Activated naive CD8-positive, alpha-beta T cell treated with anti-CD3 and anti-CD28 coated beads, Interleukin-2, amount 50 U/mL, for 24 hours (primary cell): ENCODE measurements around the gene PAX1.

Experiments
- ATAC-seq: fragments of 150-1000 bp; cut with Tn5 transposase; one replicate; pipeline ENCODE4 v1.10.0; 2021
- DNase-seq: peaks from one replicate; pipeline ENCODE4 v3.0.0; 2021
- H3K27ac Mint-ChIP-seq: one replicate; pipeline ENCODE4 v1.8.0; 2021; ENCODE audit warnings: mild to moderate bottlenecking, mixed read lengths
- H3K27me3 Mint-ChIP-seq: one replicate; pipeline ENCODE4 v1.8.0; 2021; ENCODE audit warnings: mixed read lengths
- H3K36me3 Mint-ChIP-seq: one replicate; pipeline ENCODE4 v1.8.0; 2021; ENCODE audit warnings: low read depth, mixed read lengths
- H3K4me1 Mint-ChIP-seq: one replicate; pipeline ENCODE4 v1.8.0; 2021; ENCODE audit warnings: mixed read lengths
- H3K4me3 Mint-ChIP-seq: one replicate; pipeline ENCODE4 v1.8.0; 2021; ENCODE audit warnings: mild to moderate bottlenecking, moderate library complexity, mixed read lengths
- H3K9me3 Mint-ChIP-seq: one replicate; pipeline ENCODE4 v1.8.0; 2021; ENCODE audit warnings: mixed read lengths

PAX1 gene

GRCh38 chr20:21705575-21706260 lies at the start of gene PAX1:
Gene PAX1, plus strand, starts transcription at chr20:21705664. Its CDS starts 49 bp downstream, at chr20:21705713.
- peak; percentile 20 for ATAC-seq
- Mint-ChIP-seq H3K27ac (no peak within 1 kb of the TSS), H3K36me3 (no peaks in the 10 kb centered on the region), H3K4me3 (no peak within 1 kb of the TSS), H3K9me3 (no peaks in the 10 kb centered on the region), H3K4me1 (no peaks in the 10 kb centered on the region), H3K27me3 (peaks cover 81% of the 10 kb centered on the region)
- no peak for DNase-seq

DNA sequence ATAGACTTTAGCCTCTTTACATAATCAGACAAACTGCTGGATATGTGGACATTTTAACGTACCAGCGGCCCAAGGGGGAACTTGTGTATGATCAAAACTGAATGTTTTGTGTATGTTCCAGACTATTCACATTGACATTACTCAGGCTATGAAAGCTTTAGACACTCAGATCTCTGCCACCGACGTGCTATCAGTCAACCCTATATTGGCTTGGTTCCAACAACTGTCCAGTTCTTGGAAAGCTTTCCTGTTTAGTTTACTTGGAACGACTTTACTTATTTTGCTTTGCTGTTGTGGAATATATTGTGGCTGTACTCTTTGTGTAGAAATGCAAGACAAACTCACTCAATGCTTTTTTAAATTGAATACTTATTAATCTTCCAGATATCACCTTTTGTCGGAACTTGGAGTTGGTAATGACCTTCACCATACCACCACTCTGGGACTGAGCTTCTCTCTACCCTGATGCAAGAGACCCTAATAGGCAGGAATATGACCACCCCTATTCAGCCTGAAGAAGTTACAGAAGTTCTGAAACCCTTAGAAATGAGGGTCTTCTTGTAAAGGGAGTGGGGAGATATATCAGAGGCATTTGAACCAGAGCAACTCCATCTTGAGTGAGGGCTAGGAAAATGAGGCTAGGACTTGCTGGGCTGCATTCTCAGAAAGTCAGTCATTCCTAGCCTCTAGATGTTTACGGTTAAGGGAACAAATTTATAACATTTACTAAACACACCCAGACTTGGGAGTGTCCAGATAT lies 49.0 kb upstream of the PAX1 start:
- Mint-ChIP-seq H3K36me3 (no peaks in the 10 kb centered on the region), H3K27me3 (peaks cover 5% of the 10 kb centered on the region), H3K4me3 (no peak overlapping the region), H3K27ac (no peak overlapping the region), H3K4me1 (no peaks in the 10 kb centered on the region), H3K9me3 (no peaks in the 10 kb centered on the region)
- DNase-seq: no peak
- no peak for ATAC-seq

DNA sequence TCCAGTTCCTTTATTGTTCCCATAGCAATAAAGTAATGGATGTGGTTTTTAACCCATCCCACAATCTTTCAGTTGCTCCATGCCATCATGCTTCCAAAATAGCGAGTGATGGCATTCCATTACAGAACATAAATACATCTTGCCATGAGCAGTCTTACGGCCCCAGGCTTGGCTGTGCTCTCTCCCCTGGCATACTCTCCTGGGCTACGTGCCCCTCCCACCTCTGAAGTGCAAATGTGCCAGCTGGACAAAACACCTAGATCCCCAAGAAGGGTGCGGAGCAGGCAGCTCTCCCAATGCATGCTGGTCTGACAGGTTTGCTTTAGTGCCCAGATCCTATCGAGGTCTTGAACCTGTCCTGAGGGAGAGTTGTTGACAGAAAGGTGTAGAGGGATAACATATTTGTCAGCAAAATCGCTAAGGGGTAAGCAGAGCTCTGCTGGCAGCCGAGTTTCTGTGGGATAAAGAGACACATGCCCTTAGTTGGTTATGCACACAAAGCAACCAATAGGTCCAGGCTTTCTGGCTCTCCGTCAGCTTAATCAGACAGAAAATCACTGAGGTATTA lies 43.9 kb upstream of the PAX1 start:
- H3K27me3 Mint-ChIP-seq: peaks cover 5% of the 10 kb centered on the region
- H3K4me1 Mint-ChIP-seq: no peaks in the 10 kb centered on the region
- no peak for ATAC-seq
- H3K27ac Mint-ChIP-seq: no peak overlapping the region
- no peaks in the 10 kb centered on the region for H3K36me3 Mint-ChIP-seq
- no peak overlapping the region for H3K4me3 Mint-ChIP-seq
- DNase-seq: no peak
- H3K9me3 Mint-ChIP-seq: no peaks in the 10 kb centered on the region

- DNase-seq (no peak), ATAC-seq (no peak)
- Mint-ChIP-seq H3K27ac (no peak overlapping the region), H3K27me3 (peaks cover 5% of the 10 kb centered on the region), H3K36me3 (no peaks in the 10 kb centered on the region), H3K9me3 (no peaks in the 10 kb centered on the region), H3K4me1 (no peaks in the 10 kb centered on the region), H3K4me3 (no peak overlapping the region)
Measured at GRCh38 chr20:21663465-21663864, 42.0 kb upstream of the PAX1 start.

- H3K27me3 Mint-ChIP-seq: no peaks in the 10 kb centered on the region
Measured at GRCh38 chr20:21665687-21666446, 39.6 kb upstream of the PAX1 start.

DNA sequence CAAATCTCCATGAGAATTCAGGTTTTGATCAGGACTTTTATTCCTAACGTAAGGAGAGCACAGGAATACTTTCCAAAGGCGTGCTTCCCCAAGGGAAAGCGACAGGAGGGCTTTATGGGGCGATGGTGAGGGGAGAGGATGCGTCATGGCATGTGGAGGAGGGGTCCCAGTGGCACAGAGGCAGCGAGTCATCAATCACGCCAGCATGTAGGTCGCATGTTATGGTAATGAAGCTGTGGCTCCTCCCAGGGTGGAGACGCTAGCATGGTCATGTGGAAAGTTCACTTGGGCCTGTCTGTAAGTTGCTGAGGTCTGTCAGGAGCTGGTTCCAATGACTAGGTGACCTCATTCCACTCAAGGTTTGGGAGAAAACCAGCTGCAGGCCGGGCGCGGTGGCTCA lies 35.3 kb upstream of the PAX1 start:
- DNase-seq (no peak), ATAC-seq (no peak)
- no peak overlapping the region for H3K4me3 Mint-ChIP-seq
- H3K27ac Mint-ChIP-seq: no peak overlapping the region
- peaks cover 5% of the 10 kb centered on the region for H3K9me3 Mint-ChIP-seq
- H3K27me3 Mint-ChIP-seq: no peaks in the 10 kb centered on the region
- no peaks in the 10 kb centered on the region for H3K4me1 Mint-ChIP-seq
- H3K36me3 Mint-ChIP-seq: no peaks in the 10 kb centered on the region

More at GRCh38 chr20:21665687-21666446, 39.6 kb upstream of the PAX1 start:
- Mint-ChIP-seq H3K9me3 (peaks cover 1% of the 10 kb centered on the region), H3K4me1 (no peaks in the 10 kb centered on the region), H3K36me3 (no peaks in the 10 kb centered on the region), H3K27ac (no peak overlapping the region), H3K4me3 (no peak overlapping the region)
- ATAC-seq: no peak
- DNase-seq: no peak

- Mint-ChIP-seq H3K27me3 (no peaks in the 10 kb centered on the region), H3K4me1 (no peaks in the 10 kb centered on the region), H3K27ac (no peak overlapping the region), H3K36me3 (no peaks in the 10 kb centered on the region), H3K9me3 (peaks cover 5% of the 10 kb centered on the region), H3K4me3 (no peak overlapping the region)
- no peak for DNase-seq
- no peak for ATAC-seq
Measured at GRCh38 chr20:21670981-21671380, 34.5 kb upstream of the PAX1 start.

- Mint-ChIP-seq H3K9me3 (no peaks in the 10 kb centered on the region), H3K4me3 (no peak overlapping the region), H3K27me3 (no peaks in the 10 kb centered on the region), H3K27ac (no peak overlapping the region), H3K36me3 (no peaks in the 10 kb centered on the region), H3K4me1 (no peaks in the 10 kb centered on the region)
- ATAC-seq: no peak
- no peak for DNase-seq
Measured at GRCh38 chr20:21677261-21677660, 28.2 kb upstream of the PAX1 start.

- no peak overlapping the region for H3K27ac Mint-ChIP-seq
- DNase-seq (no peak), ATAC-seq (no peak)
- H3K36me3 Mint-ChIP-seq: no peaks in the 10 kb centered on the region
- H3K27me3 Mint-ChIP-seq: no peaks in the 10 kb centered on the region
- no peak overlapping the region for H3K4me3 Mint-ChIP-seq
- H3K9me3 Mint-ChIP-seq: no peaks in the 10 kb centered on the region
- H3K4me1 Mint-ChIP-seq: no peaks in the 10 kb centered on the region
Measured at GRCh38 chr20:21677781-21678180, 27.7 kb upstream of the PAX1 start.

DNA sequence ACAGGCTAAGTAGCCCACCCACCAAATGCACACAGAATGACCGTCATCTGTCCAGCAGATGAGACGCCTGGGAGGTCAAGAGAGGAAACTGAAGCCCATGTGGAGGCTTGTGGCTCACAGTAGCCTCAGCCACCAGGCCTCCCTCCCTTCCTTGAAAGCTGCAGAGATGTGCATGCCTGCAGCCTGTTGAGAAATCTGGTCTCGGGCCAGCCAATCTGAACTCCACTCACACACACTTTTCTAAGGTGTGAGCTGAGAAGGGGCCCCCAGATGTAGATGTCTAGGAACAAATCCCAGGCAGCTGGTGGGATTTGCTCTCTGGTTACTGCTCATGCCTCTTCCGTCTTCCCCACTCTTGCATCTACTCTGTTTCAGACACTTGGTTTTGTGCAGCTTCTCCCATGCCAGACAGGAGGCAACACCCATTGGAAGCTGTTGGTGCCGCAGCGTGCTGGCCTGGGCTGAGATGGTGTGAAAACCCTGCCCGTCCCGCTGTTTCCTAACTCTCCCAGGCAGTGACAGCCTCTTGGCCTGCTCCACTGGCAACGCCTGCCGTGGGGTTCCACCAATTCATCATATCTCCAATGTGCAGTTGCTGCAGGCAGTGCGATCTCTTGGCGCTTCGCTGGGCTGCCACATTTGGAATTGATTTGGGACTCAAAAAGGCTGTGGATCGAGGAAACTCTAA lies 24.1 kb upstream of the PAX1 start:
- Mint-ChIP-seq H3K9me3 (no peaks in the 10 kb centered on the region), H3K4me3 (no peak overlapping the region), H3K27ac (no peak overlapping the region), H3K36me3 (no peaks in the 10 kb centered on the region), H3K27me3 (peaks cover 3% of the 10 kb centered on the region), H3K4me1 (no peaks in the 10 kb centered on the region)
- DNase-seq (no peak), ATAC-seq (no peak)

DNA sequence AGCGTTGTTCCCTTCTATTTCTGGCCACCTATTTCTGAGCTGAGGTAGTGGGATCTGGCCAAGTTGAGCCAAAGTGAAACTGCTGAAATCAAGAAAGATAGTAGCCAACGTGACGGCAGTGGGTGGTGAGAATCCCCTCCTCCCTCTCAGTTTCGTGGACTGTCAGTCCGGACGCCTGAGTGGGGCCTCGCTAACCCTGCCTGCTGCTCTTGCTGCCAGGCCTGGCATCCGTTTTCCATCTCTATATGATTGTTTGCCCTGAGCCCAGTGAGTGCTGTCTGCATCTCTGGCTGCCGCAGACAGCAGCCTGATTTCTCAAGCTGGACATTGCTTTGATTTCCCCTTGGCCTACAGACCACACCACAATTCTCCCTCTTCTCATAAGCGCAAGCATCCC lies 23.5 kb upstream of the PAX1 start:
- no peak for ATAC-seq
- H3K4me3 Mint-ChIP-seq: no peak overlapping the region
- DNase-seq: no peak
- no peaks in the 10 kb centered on the region for H3K4me1 Mint-ChIP-seq
- no peak overlapping the region for H3K27ac Mint-ChIP-seq
- no peaks in the 10 kb centered on the region for H3K36me3 Mint-ChIP-seq
- no peaks in the 10 kb centered on the region for H3K9me3 Mint-ChIP-seq
- H3K27me3 Mint-ChIP-seq: peaks cover 3% of the 10 kb centered on the region

DNA sequence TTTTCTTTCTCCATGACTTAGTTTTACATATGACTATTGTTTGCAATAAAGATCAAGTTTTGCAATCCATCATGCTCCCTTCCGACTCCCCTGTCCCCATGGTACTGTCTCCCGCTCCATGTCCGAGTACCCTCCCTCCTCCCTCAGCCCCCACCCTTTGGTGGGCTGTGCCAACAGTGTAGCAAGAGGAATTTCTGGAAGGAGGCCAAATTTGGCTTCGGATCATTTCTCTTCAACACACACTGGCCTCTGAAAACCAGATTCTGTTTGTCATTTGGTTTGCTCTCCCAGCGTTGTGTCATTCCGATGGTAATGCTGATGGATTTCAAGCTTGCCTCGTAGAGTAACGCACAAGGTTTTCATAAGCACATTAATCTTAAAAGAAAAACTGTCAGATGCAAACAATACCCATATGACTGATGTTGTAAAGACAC lies 22.9 kb upstream of the PAX1 start:
- H3K9me3 Mint-ChIP-seq: no peaks in the 10 kb centered on the region
- H3K4me1 Mint-ChIP-seq: no peaks in the 10 kb centered on the region
- H3K27ac Mint-ChIP-seq: no peak overlapping the region
- peaks cover 3% of the 10 kb centered on the region for H3K27me3 Mint-ChIP-seq
- no peak overlapping the region for H3K4me3 Mint-ChIP-seq
- ATAC-seq: no peak
- DNase-seq: no peak
- no peaks in the 10 kb centered on the region for H3K36me3 Mint-ChIP-seq

DNA sequence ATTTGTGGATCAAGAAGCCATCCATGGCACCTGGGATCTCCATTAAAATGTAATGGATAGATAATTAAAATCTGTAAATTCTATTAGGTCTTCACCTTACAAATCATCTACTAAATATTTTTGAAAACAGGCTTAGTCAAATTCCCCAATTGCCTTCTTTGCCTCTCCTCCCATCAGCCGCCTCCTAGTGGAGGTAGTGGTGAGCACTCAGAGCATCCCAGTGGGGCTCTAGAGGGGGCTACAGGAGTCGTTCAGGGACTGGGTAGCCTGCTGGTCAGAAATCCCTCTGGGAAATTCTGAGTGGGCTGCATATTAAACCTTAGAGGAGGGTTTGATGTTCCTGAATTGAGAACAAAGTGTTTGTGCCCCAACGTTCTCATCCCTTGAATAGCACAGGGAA lies 20.8 kb upstream of the PAX1 start:
- DNase-seq: no peak
- Mint-ChIP-seq H3K27me3 (peaks cover 3% of the 10 kb centered on the region), H3K9me3 (no peaks in the 10 kb centered on the region), H3K4me1 (no peaks in the 10 kb centered on the region), H3K27ac (no peak overlapping the region), H3K36me3 (no peaks in the 10 kb centered on the region), H3K4me3 (no peak overlapping the region)
- no peak for ATAC-seq

DNA sequence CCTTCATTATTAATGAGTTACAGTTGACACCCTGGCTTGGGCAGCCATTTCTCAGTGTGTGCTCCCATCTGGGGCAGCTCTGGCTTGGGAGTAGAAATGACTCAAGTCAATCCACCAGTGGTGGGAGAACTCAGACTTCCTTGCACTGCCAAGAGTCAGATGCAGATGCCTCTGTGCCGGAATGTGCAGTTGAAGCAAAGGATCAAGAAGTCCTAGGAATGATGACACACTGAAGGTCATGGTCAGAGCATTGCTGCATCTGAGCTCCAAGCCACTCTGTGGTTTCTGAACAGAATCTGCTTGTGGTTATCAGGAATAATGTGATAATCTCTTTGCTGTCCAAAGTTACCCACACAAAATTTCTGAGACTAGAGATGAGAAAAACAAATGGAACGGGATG lies 19.5 kb upstream of the PAX1 start:
- DNase-seq: no peak
- H3K36me3 Mint-ChIP-seq: no peaks in the 10 kb centered on the region
- H3K4me1 Mint-ChIP-seq: no peaks in the 10 kb centered on the region
- no peak for ATAC-seq
- peaks cover 3% of the 10 kb centered on the region for H3K27me3 Mint-ChIP-seq
- no peak overlapping the region for H3K27ac Mint-ChIP-seq
- H3K9me3 Mint-ChIP-seq: no peaks in the 10 kb centered on the region
- H3K4me3 Mint-ChIP-seq: no peak overlapping the region
